Endothelial cell of umbilical vein (primary cell): ENCODE measurements around the gene SLC9B2.

ENCODE experiments used
- EZH2 ChIP-seq: IDR thresholded peaks from 2 replicates; pipeline ENCODE4 v1.6.1; 2012; ENCODE audit warnings: borderline replicate concordance, low read depth, mild to moderate bottlenecking, moderate library complexity, low read length, inconsistent platforms; ENCODE audit not compliant: severe bottlenecking
- JUN ChIP-seq: IDR thresholded peaks from 2 replicates; pipeline ENCODE4 v1.6.1; 2011; ENCODE audit warnings: borderline replicate concordance, low read depth; ENCODE audit not compliant: insufficient read length, insufficient read depth
- MYC ChIP-seq: IDR thresholded peaks from one replicate; pipeline ENCODE4 v1.6.1; 2011; ENCODE audit warnings: mild to moderate bottlenecking, low read depth, low read length
- POLR2A ChIP-seq: IDR thresholded peaks from 2 replicates; pipeline ENCODE4 v1.6.1; 2012; ENCODE audit warnings: low read depth, mild to moderate bottlenecking, control low read depth, low read length
- POLR2AphosphoS5 ChIP-seq: IDR thresholded peaks from 2 replicates; pipeline ENCODE4 v1.6.1; 2012; ENCODE audit warnings: low read depth, mild to moderate bottlenecking, control low read depth, low read length, moderate library complexity; ENCODE audit not compliant: insufficient read depth
- TF ChIP-seq, protein P1 (sequence below), 2 donors: IDR thresholded peaks; 1 replicate in 1 of 2; 2 replicates in 1 of 2; pipeline ENCODE4 v1.5.1; 2011; ENCODE audit warnings: low read length in 2 of 2, mild to moderate bottlenecking in 2 of 2, moderate library complexity in 2 of 2, control low read depth in 1 of 2, inconsistent platforms in 1 of 2, low read depth in 1 of 2; ENCODE audit not compliant: insufficient read depth in 1 of 2; ENCODE audit errors: extremely low read depth in 1 of 2
- TF ChIP-seq, protein P2 (sequence below): IDR thresholded peaks from 2 replicates; pipeline ENCODE4 v1.6.1; 2011; ENCODE audit not compliant: insufficient read depth, insufficient read length

DNA sequence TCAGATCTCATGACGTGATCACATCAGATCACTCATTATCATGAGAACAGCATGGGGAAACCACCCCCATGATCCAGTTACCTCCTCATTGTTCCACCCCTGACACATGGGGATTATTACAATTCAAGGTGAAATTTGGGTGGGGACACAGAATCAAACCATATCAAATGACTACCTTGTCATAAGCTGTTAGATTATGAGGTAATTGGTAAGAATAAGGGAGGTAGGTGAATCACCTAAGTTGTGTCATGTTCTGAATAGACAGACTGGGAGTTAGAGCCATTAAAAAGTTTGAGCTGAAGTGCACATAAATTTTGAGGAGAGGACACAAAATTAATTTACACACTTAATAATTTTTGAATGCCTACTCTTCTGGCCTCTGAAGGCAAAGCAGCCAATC, 81.8 kb downstream of the SLC9B2 start:
- TF ChIP-seq EZH2 = no peak
- TF ChIP-seq, protein P1, sequence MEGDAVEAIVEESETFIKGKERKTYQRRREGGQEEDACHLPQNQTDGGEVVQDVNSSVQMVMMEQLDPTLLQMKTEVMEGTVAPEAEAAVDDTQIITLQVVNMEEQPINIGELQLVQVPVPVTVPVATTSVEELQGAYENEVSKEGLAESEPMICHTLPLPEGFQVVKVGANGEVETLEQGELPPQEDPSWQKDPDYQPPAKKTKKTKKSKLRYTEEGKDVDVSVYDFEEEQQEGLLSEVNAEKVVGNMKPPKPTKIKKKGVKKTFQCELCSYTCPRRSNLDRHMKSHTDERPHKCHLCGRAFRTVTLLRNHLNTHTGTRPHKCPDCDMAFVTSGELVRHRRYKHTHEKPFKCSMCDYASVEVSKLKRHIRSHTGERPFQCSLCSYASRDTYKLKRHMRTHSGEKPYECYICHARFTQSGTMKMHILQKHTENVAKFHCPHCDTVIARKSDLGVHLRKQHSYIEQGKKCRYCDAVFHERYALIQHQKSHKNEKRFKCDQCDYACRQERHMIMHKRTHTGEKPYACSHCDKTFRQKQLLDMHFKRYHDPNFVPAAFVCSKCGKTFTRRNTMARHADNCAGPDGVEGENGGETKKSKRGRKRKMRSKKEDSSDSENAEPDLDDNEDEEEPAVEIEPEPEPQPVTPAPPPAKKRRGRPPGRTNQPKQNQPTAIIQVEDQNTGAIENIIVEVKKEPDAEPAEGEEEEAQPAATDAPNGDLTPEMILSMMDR (IDR thresholded peaks at IDR 0.05; ENCODE audit: extremely low read depth in 1 of 2, insufficient read depth in 1 of 2, low read depth in 1 of 2, low read length in 2 of 2) = no peak
- no peak for TF ChIP-seq POLR2A
- no peak for TF ChIP-seq MYC
- TF ChIP-seq JUN = no peak
- TF ChIP-seq POLR2AphosphoS5 = no peak
- TF ChIP-seq, protein P2, sequence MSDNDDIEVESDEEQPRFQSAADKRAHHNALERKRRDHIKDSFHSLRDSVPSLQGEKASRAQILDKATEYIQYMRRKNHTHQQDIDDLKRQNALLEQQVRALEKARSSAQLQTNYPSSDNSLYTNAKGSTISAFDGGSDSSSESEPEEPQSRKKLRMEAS = no peak
